GM12874 (cell line): ENCODE measurements around the gene ACOT7.

Experiments used
- CTCF ChIP-seq: IDR thresholded peaks from 2 replicates; pipeline ENCODE4 v1.5.1; 2011; ENCODE audit warnings: low read depth, mild to moderate bottlenecking, control low read depth, low read length, moderate library complexity; ENCODE audit not compliant: insufficient read depth

The ACOT7 gene

GRCh38 chr1:6272452-6272851 is 121.1 kb downstream of the ACOT7 start:
- no peak for TF ChIP-seq CTCF

- TF ChIP-seq CTCF = no peak
Observed at GRCh38 chr1:6271554-6271953, 122.0 kb downstream of the ACOT7 start.

- TF ChIP-seq CTCF = no peak
Observed at GRCh38 chr1:6271006-6271405, 122.6 kb downstream of the ACOT7 start.

- TF ChIP-seq CTCF = no peak
Observed at GRCh38 chr1:6270401-6270800, 123.2 kb downstream of the ACOT7 start.

- no peak for TF ChIP-seq CTCF
Observed at GRCh38 chr1:6269720-6270400, 123.7 kb downstream of the ACOT7 start.

- no peak for TF ChIP-seq CTCF
Observed at GRCh38 chr1:6269296-6269695, 124.3 kb downstream of the ACOT7 start.

GRCh38 chr1:6268415-6268814 is 125.2 kb downstream of the ACOT7 start:
- TF ChIP-seq CTCF = no peak
